BLaER1 (cell line): ENCODE measurements around the gene DNAJB13.

ENCODE experiments used
- H3K27ac ChIP-seq: shearing (Covaris generic); formaldehyde crosslinking; 2 replicates; pipeline ENCODE4 v1.8.1; 2022
- H3K27me3 ChIP-seq: shearing (Covaris generic); formaldehyde crosslinking; 2 replicates; pipeline ENCODE4 v1.8.1; 2022
- H3K36me3 ChIP-seq: shearing (Covaris generic); formaldehyde crosslinking; 2 replicates; pipeline ENCODE4 v1.8.1; 2022
- H3K4me1 ChIP-seq: shearing (Covaris generic); formaldehyde crosslinking; 2 replicates; pipeline ENCODE4 v1.8.1; 2022
- H3K4me2 ChIP-seq: shearing (Covaris generic); formaldehyde crosslinking; 2 replicates; pipeline ENCODE4 v1.8.1; 2022
- H3K4me3 ChIP-seq: shearing (Covaris generic); formaldehyde crosslinking; 2 replicates; pipeline ENCODE4 v1.8.1; 2022
- H3K9ac ChIP-seq: shearing (Covaris generic); formaldehyde crosslinking; 2 replicates; pipeline ENCODE4 v1.8.1; 2022
- H3K9me3 ChIP-seq: shearing (Covaris generic); formaldehyde crosslinking; 2 replicates; pipeline ENCODE4 v1.8.1; 2022
- H4K20me1 ChIP-seq: shearing (Covaris generic); formaldehyde crosslinking; 2 replicates; pipeline ENCODE4 v1.8.1; 2022
- Cebpa-rat ChIP-seq: shearing (Covaris generic); IDR thresholded peaks from 2 replicates; pipeline ENCODE4 v1.8.1; 2022

DNAJB13 gene

GRCh38 chr11:73965076-73965763 lies 14.4 kb downstream of the DNAJB13 start:
- Histone ChIP-seq H3K27me3 (no peaks in the 10 kb centered on the region), H3K4me1 (peaks cover 5% of the 10 kb centered on the region), H3K36me3 (no peaks in the 10 kb centered on the region), H3K27ac (no peak overlapping the region), H4K20me1 (no peaks in the 10 kb centered on the region), H3K9ac (no peak overlapping the region), H3K4me2 (0 out of 2 replicates have a peak overlapping the region, but pooled peaks have one; percentile 39), H3K4me3 (no peak overlapping the region), H3K9me3 (no peaks in the 10 kb centered on the region)
- TF ChIP-seq Cebpa-rat = no peak

GRCh38 chr11:73965764-73966121 lies 14.9 kb downstream of the DNAJB13 start:
- Histone ChIP-seq H4K20me1 (no peaks in the 10 kb centered on the region), H3K9ac (no peak overlapping the region), H3K9me3 (no peaks in the 10 kb centered on the region), H3K4me3 (no peak overlapping the region), H3K4me2 (no peak overlapping the region), H3K27ac (no peak overlapping the region), H3K27me3 (no peaks in the 10 kb centered on the region), H3K36me3 (no peaks in the 10 kb centered on the region), H3K4me1 (peaks cover 5% of the 10 kb centered on the region)
- no peak for TF ChIP-seq Cebpa-rat

GRCh38 chr11:73968356-73968966 lies 17.6 kb downstream of the DNAJB13 start:
- H3K4me3 ChIP-seq = no peak overlapping the region
- no peak overlapping the region for H3K4me2 ChIP-seq
- no peaks in the 10 kb centered on the region for H3K9me3 ChIP-seq
- no peak overlapping the region for H3K9ac ChIP-seq
- H3K4me1 ChIP-seq = peaks cover 9% of the 10 kb centered on the region
- no peak overlapping the region for H3K27ac ChIP-seq
- H3K27me3 ChIP-seq = no peaks in the 10 kb centered on the region
- peaks cover 4% of the 10 kb centered on the region; the same call in 1 of the 2 replicates for H4K20me1 ChIP-seq
- no peak for TF ChIP-seq Cebpa-rat
- H3K36me3 ChIP-seq = peaks cover 18% of the 10 kb centered on the region

GRCh38 chr11:73969091-73969490 lies 18.3 kb downstream of the DNAJB13 start:
- no peaks in the 10 kb centered on the region for H3K27me3 ChIP-seq
- H3K9me3 ChIP-seq = no peaks in the 10 kb centered on the region
- peaks cover 15% of the 10 kb centered on the region for H3K4me1 ChIP-seq
- no peak overlapping the region for H3K4me3 ChIP-seq
- H3K36me3 ChIP-seq = peaks cover 23% of the 10 kb centered on the region
- no peak overlapping the region for H3K9ac ChIP-seq
- no peak for TF ChIP-seq Cebpa-rat
- H3K27ac ChIP-seq = no peak overlapping the region
- H4K20me1 ChIP-seq = peaks cover 10% of the 10 kb centered on the region
- no peak overlapping the region for H3K4me2 ChIP-seq

- peaks cover 34% of the 10 kb centered on the region for H3K36me3 ChIP-seq
- peaks cover 21% of the 10 kb centered on the region for H4K20me1 ChIP-seq
- H3K4me1 ChIP-seq = peaks cover 22% of the 10 kb centered on the region
- no peaks in the 10 kb centered on the region for H3K9me3 ChIP-seq
- no peak overlapping the region for H3K4me3 ChIP-seq
- no peak overlapping the region for H3K27ac ChIP-seq
- no peaks in the 10 kb centered on the region for H3K27me3 ChIP-seq
- TF ChIP-seq Cebpa-rat = no peak
- H3K4me2 ChIP-seq = no peak overlapping the region
- no peak overlapping the region for H3K9ac ChIP-seq
Measured at GRCh38 chr11:73969991-73970800, 19.4 kb downstream of the DNAJB13 start.

- Histone ChIP-seq H3K4me2 (no peak overlapping the region), H3K27ac (0 out of 2 replicates have a peak overlapping the region, but pooled peaks have one; percentile 18), H4K20me1 (peaks cover 31% of the 10 kb centered on the region), H3K36me3 (peaks cover 45% of the 10 kb centered on the region), H3K4me1 (peaks cover 30% of the 10 kb centered on the region), H3K9ac (no peak overlapping the region), H3K9me3 (no peaks in the 10 kb centered on the region), H3K27me3 (no peaks in the 10 kb centered on the region), H3K4me3 (no peak overlapping the region)
- TF ChIP-seq Cebpa-rat = no peak
Measured at GRCh38 chr11:73971175-73971719, 20.4 kb downstream of the DNAJB13 start.

GRCh38 chr11:73972187-73972586 lies 21.4 kb downstream of the DNAJB13 start:
- Histone ChIP-seq H3K27ac (no peak overlapping the region), H4K20me1 (peaks cover 38% of the 10 kb centered on the region), H3K4me1 (peaks cover 30% of the 10 kb centered on the region), H3K4me3 (no peak overlapping the region), H3K36me3 (peaks cover 54% of the 10 kb centered on the region), H3K9ac (no peak overlapping the region), H3K9me3 (no peaks in the 10 kb centered on the region), H3K4me2 (no peak overlapping the region), H3K27me3 (no peaks in the 10 kb centered on the region)
- TF ChIP-seq Cebpa-rat = no peak

- Histone ChIP-seq H4K20me1 (peaks cover 38% of the 10 kb centered on the region), H3K4me2 (no peak overlapping the region; the same call in 1 of the 2 replicates), H3K4me1 (peaks cover 34% of the 10 kb centered on the region), H3K36me3 (peaks cover 60% of the 10 kb centered on the region), H3K27ac (0 out of 2 replicates have a peak overlapping the region, but pooled peaks have one; percentile 6), H3K27me3 (no peaks in the 10 kb centered on the region), H3K9me3 (no peaks in the 10 kb centered on the region), H3K4me3 (no peak overlapping the region), H3K9ac (no peak overlapping the region)
- TF ChIP-seq Cebpa-rat = no peak
Measured at GRCh38 chr11:73972620-73973449, 22.0 kb downstream of the DNAJB13 start.
